Stimulated activated CD8-positive, alpha-beta memory T cell treated with anti-CD3 and anti-CD28 coated beads, Interleukin-15, amount 100 ng/mL, for 24 hours (primary cell): ENCODE data around the gene RABGAP1L.
"Not testable (repeated sequence)": the region's sequence is repeated elsewhere in the genome, so short reads cannot be mapped to it uniquely, and the experiment has no call there.

Experiments
- DNase-seq: peaks from one replicate; pipeline ENCODE4 v3.0.0-alpha.2; 2020; ENCODE audit warnings: low read depth

The RABGAP1L gene

DNA sequence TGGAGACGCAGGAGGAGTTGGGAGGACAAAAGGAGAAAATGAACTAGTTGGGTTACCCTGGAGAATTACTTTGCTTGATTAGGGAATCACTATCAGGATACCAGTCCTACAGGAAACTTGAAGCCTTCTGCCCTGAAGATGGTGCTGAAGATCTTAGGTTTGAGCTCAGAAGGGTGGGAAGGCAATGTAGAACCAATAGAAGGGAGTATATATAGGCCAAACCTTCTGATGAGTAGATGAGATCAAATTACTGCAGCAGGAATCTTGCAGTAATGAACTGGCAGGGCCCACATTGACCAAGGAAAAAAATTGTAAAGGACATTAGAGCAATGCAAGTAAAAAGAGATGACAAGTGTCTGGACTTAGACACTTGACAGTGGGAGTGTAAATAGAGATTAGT is 724.1 kb downstream of the RABGAP1L start:
- DNase-seq = no peak

DNA sequence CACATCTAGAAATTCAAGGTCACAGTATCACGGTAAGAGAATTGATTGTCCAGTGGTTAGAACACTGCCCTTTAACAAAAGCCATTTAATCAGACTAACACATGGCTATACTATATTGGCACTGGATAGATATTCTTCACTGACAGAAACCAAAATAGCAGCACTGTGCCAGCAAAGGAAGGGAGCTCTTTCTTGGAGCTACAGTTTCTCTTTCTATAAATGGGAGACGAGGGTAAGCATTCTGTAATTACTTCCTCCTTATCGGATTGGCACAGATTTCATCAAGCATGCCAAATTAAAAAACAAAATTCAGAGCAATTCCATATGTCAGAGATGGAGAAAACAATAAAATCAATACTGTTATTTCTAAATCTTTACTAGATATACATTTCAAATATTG is 724.7 kb downstream of the RABGAP1L start:
- no peak for DNase-seq

DNA sequence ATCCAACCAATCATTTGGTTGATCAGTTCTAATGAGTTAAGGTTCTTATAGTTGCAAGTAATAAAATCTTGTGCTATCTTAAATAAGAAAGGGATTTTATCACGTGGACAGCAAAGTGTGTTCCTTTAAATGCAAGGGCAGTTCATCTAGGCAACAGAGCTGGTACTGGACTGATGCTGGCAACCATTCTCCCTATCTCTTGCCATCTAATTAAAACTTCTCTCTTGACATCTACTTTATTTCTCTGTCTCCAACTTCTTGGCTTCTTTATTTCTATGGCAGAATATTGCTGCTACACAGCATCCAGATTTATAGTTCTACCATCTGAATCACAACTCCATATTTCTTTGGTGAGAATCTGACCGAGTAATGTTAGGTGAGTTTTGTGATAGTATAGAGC is 725.2 kb downstream of the RABGAP1L start:
- DNase-seq = no peak

DNA sequence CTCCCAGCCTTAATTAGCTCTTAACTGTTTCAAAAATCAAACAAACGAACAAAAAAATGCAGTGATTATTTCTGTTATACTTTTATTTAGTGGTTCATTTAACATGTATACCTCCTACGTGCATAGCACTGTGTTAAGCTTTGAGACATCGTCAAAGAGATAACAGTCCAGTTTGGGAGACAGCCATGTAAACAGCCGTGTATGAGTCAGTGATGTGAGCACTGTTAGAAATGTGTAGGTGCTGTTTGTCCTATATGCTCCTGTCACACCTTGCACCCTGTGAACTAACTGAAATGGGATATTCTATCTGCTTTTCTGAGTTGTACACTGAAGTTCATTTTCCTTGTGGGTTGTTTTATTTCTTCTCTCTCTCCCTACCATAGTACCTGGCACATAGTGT is 730.7 kb downstream of the RABGAP1L start:
- no peak for DNase-seq

DNA sequence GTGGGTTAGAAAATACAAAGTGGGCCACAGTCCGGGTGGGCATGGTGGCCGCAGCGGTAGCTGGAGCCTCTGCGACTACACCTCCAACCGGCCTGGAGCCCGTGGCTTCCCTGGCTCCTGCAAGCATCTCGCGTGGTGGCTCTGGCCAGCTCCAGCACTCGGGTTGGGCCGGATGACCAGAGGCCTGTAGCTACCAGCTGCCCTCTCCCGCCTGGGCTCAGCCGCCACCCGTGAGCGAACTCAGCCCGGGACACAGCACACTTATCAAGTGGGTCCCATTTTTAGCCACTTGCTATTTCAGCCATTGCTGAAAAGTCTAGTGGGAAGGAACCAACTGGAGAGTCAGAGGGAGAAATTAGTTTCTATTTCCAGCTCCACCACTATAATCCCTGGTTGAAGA is 732.7 kb downstream of the RABGAP1L start:
- no peak for DNase-seq

DNA sequence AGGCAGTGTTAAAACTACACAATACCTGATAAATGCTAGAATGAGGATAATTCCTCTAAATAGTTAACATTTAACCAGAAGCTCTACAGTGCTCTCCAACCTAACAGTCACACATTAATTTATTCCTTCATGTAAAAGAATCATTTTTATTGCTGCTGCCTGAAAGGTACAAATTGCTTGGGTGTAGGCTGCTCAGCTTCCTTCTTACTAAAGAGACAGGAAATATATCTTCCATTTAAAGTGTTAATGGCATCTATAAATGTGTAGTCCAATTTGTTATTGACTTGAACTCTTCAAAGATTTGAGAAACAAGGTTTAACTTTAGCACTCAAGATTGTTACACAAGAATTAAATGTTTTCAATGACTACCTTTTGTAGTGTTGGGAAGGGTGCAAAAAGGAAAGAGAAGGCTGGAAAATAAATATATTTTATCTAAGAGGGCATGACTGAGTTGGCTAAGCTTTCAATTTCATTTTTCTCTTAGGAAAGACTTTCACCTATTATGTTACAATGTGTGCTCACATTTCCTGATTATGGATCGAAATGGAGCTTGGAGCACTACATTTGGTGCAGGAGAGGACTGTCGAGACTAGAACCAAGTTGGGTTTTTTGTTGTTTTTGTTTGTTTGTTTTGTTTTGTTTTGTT is 734.9 kb downstream of the RABGAP1L start:
- DNase-seq = no peak

DNA sequence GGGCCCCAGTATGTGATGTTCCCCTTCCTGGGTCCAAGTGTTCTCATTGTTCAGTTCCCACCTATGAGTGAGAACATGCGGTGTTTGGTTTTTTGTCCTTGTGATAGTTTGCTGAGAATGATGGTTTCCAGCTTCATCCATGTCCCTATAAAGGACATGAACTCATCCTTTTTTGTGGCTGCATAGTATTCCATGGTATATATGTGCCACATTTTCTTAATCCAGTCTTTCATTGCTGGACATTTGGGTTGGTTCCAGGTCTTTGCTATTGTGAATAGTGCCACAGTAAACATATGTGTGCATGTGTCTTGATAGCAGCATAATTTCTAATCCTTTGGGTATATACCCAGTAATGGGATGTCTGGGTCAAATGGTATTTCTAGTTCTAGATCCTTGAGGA is 736.3 kb downstream of the RABGAP1L start:
- DNase-seq = not testable (repeated sequence)

DNA sequence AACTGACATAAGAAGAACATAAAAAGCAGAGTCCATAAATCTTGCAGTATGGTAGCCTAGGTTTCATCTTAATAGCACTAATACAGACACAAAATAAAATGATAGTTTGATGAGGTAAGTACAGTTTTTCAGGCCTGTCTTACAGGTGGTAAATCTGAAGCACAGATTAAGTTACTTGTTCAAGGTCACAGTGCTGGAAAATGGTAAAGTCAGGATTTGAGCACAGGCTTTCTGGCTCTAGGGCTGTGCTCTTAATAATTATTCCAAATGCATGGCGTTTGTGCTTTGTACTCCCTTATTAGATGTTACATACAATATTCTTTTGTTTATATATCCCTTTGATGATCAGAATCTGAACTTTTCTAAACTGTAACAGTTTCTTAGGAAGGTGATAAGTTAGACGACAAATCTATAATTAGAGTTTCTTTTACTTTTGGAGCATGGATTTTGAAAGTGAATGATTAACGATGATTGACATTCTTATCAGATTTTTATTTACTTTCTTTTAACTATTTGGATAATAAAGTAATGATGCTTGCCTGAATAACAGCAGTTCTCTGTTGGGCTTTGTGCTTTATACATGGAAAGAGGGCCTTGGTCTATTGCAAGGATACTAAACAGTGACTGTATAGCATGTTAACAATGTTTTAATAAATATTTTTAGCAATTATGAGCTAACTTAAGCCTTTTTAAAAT is 738.9 kb downstream of the RABGAP1L start:
- DNase-seq = no peak

DNA sequence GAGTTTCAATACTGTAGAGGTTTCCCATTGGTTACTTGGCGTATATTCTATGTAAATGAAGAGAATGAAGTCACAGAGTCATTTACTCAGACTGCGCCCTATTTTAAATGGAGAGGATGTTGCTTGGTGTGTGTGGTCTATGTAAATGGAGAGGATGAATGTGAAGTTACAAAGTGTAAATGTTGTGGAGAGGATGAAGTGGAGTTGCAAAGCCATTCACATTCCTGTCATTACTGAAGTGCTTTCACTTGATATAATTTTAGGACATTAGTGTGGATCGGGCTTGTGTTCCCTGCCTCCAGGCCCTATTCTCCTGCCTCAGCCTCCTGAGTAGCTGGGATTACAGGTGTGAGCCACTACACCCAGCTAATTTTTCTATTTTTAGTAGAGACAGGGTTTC is 741.0 kb downstream of the RABGAP1L start:
- no peak for DNase-seq

DNA sequence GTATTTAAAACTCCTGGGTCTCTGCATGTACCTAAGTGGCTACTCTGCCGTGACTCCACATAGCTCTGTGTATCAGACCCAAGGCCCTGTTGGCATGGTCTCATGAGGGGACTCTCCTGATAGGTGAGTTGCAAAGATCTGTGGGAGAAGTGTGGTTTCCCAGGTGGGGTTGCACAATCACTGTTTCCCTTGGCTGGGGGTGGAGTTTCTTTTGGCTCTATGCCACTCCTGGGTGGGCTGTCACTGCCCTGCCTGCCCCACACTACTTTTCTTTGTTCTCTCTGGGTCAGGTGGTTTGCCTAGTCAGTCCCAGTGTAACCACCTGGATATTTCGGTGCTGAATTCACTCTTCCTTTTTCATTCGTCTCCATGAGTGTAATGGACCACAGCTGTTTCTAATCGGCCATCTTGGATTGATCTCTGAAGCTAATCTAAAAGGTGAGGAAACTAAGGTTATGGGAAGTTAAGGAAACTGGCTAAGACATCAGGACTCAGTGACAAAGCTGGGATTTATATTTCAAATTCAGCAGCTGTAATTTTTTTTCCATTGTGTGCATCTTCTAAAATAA is 743.3 kb downstream of the RABGAP1L start:
- no peak for DNase-seq

DNA sequence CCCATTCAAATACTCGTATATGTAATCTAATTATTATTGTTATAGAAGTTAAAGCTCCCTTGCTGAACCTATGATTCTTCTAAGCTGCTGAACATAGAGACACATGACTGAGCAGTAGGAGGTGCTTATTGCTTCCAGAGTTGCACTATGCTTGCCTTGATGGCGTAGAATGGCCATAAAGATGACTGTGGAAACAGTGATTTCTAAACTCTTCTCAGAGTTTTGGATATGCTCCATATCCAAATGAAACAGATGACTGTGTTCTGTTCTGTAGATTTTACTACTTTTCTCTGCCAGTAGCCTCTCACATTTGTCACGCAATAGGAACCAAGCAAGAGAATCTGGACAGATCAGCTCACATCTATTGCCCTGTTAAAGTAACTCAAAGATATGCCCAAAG is 752.3 kb downstream of the RABGAP1L start:
- DNase-seq = no peak

DNA sequence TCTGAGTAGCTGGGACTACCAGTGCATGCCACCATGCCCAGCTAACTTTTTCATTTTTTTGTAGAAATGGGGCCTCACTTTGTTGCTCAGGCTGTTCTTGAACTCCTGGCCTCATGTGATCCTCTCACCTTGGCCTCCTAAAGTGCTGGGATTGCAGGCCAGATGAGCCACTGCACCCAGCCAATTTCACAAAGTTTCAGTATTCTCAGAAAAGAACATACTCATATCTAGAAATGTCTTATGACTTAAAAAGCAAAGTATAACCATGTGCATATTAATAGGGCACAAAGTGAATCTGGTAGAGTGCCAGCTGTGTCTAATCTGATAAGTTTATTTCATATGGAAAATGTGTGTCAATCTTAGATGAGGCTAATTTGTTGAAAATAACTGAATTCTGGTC is 752.9 kb downstream of the RABGAP1L start:
- DNase-seq = no peak

DNA sequence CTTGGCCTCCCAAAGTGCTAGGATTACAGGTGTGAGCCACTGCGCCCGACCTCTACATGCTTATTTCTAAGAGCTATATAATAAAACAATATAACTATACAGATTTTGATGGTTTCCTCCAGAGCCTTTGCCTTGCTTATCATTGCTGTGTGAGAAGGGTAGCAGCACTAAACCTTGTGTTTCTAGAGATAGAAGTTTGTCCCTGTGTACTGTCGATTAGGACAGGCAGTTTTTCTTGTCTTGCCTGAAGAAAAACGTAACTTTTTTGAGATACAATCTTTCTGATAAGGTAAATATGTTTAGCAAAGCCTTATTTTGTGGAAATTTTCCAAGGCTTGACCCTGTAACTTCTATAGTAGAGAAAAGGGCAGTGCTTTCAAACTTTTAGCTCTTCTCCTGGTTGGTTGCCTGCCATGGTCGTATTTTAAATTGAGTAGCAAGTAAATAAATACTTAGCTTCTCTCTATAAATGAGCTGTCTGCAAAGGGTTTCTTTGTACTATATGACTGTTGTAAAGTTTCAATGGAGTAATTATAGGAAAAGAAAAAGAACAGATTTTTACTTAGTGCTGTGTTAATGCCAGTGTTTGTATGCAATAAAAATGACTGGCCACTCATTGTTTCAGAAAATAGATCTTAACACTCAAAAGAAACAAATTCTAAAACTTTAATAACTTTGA is 754.0 kb downstream of the RABGAP1L start:
- no peak for DNase-seq

DNA sequence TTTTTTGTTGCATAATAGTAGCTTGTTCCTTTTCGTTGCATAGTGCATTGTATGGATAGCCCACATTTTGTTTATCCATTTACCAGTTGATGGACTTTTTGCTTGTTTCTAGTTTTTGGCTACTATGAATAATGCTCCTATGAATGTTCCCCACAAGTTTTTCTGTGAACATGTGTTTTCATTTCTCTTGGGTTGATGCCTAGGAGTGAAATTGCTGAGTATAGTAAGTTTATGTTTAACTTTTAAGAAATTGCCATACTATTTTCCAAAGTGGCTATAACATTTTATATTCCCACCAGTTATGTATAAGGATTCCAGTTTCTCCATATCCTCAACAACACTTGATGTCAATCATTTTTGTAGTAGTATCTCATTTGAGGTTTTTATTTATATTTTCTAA is 755.7 kb downstream of the RABGAP1L start:
- DNase-seq = no peak

DNA sequence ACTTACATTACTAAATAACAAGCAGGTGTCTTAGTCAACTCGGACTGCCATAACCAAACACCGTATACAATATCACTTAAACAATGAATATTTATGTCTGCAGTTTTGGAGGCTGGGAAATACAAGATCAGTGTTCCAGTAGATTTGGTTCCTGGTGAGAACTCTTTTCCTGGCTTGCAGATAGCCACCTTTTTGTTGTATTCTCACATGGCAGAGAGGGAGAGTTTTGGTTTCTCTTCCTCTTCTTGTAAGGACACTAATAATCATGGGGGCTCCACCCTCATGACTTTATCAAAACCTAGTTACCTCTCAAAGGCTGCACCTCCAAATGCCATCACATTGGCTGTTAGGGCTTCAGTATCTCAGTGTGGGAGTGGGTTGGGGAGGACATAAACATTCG is 757.5 kb downstream of the RABGAP1L start:
- no peak for DNase-seq

DNA sequence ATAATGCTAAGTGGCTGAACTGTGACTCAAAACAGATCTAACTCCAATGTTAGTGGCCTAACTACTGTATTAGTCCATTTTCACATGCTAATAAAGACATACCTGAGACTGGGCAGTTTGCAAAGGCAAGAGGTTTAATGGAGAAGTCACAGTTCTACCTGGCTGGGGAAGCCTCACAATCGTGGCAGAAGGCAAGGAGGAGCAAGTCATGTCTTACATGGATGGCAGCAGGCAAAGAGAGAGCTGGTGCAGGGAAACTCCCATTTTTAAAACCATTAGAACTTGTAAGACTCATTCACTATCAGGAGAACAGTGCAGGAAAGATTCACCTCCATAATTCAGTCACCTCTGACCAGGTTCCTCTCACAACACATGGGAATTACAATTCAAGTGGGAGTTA is 760.8 kb downstream of the RABGAP1L start:
- DNase-seq = no peak

DNA sequence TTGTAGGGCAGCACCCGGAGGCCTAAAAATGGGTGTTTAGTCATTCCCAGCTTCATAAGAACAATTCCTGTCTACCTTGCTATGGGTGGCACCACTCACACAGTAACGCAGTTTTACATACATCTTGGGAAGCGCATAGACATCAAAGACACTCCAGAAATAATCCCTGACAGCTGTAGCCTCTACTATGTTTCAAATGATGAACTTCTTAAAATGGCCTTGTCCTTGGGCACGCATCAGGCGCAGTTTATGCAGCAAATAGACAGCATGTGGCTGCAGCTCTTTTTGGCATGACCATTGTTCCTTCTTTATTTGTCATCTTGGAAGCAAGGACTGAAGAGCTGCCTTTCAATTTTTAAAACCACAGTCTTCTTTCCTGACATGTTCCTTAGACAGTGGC is 762.8 kb downstream of the RABGAP1L start:
- no peak for DNase-seq

DNA sequence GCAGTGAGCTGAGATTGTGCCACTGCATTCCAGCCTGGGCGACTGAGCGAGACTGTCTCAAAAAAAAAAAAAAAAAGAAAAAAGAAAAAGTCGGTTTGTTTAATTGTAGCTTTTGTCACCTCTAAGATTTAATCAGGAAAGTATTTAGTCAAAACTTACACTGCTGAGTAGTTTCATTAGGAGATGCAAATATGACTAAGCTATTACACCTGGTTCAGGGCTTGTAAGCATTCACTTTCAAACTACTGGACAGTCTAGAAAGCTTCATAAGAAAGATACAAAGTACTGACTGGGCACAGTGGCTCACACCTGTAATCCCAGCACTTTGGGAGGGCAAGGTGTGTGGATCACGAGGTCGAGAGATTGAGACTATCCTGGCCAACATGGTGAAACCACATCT is 764.5 kb downstream of the RABGAP1L start:
- DNase-seq = no peak

DNA sequence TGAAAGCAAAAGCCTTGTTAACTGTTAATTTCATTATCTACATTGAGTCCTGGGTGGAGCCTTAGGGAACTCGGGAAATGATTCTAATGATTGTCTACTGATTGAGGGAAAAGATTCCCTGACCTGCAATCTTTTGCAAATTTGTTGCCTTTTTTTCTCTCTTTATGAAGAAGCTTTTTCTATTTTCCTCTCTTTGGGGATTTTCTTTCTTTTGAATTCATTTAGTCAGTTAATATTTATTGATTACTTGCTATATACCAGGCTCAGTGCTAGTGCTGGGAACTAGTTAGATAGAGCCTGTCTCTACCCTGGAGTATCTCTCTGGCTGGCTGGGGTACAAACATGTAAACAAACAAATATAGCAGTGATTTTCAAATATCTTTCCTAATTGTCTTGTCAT is 769.2 kb downstream of the RABGAP1L start:
- no peak for DNase-seq

DNA sequence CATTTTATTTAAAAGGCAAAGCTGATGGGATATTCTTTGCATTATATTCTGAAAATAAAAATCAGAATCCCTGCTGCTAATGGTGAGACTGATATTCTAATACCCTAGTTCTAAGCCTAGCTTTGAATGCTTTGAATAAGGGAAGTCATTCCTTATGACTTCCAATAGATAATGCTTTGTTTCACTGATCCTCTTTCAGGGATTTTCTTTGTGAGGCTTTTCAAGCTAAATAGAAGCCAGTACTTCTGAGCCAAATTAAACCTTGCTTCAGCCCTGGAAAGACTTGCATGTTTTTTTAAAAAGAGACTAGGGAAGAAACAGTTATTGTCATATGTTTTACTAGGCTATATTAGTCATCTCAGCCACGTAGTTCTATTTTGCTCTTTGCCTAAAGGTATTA is 771.9 kb downstream of the RABGAP1L start:
- DNase-seq = no peak

DNA sequence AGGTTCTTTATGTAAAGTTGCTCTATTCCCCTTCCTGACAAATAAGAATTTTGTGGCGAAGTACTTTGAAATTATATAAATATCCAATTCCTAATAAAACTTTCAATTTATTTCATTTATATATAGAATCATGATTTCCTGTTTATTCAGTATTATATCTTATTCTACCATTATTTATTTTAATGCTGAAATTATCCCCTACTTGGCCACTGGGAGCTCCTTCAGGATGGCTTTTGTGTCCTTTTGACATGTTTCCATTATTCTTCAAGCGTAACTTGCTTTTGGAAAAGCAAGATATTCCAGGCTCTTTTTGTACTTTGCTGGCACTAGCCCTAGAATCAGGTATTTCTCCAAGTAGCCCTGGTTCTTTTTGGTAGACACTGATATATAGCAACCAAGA is 773.3 kb downstream of the RABGAP1L start:
- no peak for DNase-seq

DNA sequence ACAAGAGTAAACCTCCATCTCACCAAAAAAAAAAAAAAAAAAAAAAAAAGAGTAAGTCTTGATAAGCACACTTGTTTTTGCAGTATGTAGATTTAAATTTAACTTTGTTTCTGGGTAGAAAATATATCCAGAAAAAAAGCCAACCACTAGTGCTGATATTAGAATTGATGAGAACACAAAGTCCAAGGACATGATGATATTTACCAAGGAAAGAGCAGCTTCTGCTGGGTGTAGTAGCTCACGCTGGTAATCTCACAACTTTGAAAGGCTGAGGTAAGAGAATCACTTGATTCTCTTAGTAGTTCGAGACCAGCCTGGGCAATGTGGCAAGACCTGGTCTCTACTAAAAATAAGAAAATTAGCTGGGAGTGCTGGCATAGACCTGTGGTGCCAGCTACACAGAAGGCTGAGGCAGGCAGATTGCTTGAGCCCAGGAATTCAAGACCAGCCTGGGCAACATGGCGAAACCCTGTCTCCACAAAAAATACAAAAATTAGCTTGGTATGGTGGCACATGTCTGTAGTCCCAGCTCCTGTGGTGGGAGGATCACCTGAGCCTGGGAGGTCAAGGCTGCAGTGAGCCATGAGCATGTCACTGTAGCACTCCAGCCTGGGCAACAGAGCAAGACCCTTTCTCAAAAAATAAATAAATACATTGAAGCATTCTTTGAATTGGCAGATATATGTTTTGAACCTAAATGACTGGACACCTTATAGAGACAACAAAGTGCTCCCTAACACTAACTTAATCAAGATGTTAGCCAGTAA is 776.8 kb downstream of the RABGAP1L start:
- DNase-seq = no peak
